Activated CD8-positive, alpha-beta T cell treated with anti-CD3 and anti-CD28 coated beads, Interleukin-2, amount 10 ng/mL, durations not matched to agents 7 days and 5 days (primary cell): Measurements from ENCODE around the gene COL4A1. TPM values are rescaled to one million over a fixed set of nuclear protein-coding genes. Genes with fewer than 3 reads are reported as not detected.

ENCODE experiments used
- ATAC-seq: fragments of 150-1000 bp; cut with Tn5 transposase; one replicate; pipeline ENCODE4 v1.10.0; 2021; ENCODE audit warnings: moderate library complexity
- CTCF ChIA-PET: fragments of 350-600 bp; sonication (Branson Sonifier 250); formaldehyde crosslinking; loops from one replicate; lab custom pipeline; 2021; ENCODE audit warnings: antibody characterized with exemption; lab: Charles Lee
- POLR2A ChIA-PET: fragments of 350-600 bp; sonication (Branson Sonifier 250); formaldehyde crosslinking; loops from one replicate; lab custom pipeline; 2021; ENCODE audit warnings: antibody characterized with exemption; lab: Charles Lee
- DNase-seq: peaks from one replicate; pipeline ENCODE4 v3.0.0-alpha.2; 2020
- H3K27ac Mint-ChIP-seq: one replicate; pipeline ENCODE4 v1.8.0; 2021; ENCODE audit warnings: mild to moderate bottlenecking, mixed read lengths
- H3K27me3 Mint-ChIP-seq: one replicate; pipeline ENCODE4 v1.8.0; 2021; ENCODE audit warnings: low read depth, mixed read lengths
- H3K36me3 Mint-ChIP-seq: one replicate; pipeline ENCODE4 v1.8.0; 2021; ENCODE audit warnings: low read depth, mixed read lengths
- H3K4me1 Mint-ChIP-seq: one replicate; pipeline ENCODE4 v1.8.0; 2021; ENCODE audit warnings: low read depth, mixed read lengths
- H3K4me3 Mint-ChIP-seq: one replicate; pipeline ENCODE4 v1.8.0; 2021; ENCODE audit warnings: mild to moderate bottlenecking, mixed read lengths
- H3K9me3 Mint-ChIP-seq: one replicate; pipeline ENCODE4 v1.8.0; 2022; ENCODE audit warnings: mixed read lengths; ENCODE audit not compliant: insufficient read depth
- total RNA-seq, 2 experiments: library from RNA; stranded (reverse); gene quantifications; one replicate each; pipeline ENCODE4 v1.2.3, GENCODE V29; 2021

The COL4A1 gene
- total RNA-seq, 2 experiments from 2014 or later: not detected

DNA sequence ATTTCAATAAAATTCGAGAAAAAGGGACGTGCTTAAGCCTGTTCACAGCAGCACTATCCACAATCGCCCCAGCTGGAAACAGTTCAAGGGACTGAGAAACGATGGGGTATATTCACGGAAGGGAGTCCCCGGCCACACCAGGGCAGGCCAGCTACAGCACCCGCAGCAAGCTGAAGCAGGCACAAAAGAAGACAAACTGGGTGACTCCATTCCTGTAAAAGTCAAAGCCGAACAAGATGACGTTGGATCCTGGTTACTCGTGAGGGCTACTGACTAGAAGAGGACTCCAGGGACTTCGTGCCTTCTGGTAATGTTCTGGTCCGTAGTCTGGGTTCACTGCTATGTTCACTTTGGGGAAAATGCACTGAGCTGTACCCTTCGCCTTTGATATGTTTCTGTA, 57.6 kb downstream of the COL4A1 start:
- ChIA-PET POLR2A (no interaction called here), CTCF (interaction anchor here (0.7 kb wide), 1 partner anchor 12 kb away, joined by 3 read pairs; no protein-coding TSS in a partner anchor)
- ATAC-seq (no peak), DNase-seq (no peak)
- Mint-ChIP-seq H3K4me3 (no peak overlapping the region), H3K4me1 (no peaks in the 10 kb centered on the region), H3K27ac (no peak overlapping the region), H3K27me3 (no peaks in the 10 kb centered on the region), H3K36me3 (no peaks in the 10 kb centered on the region), H3K9me3 (no peaks in the 10 kb centered on the region)

- ATAC-seq: no peak
- no peaks in the 10 kb centered on the region for H3K9me3 Mint-ChIP-seq
- ChIA-PET POLR2A (no interaction called here), CTCF (no interaction called here)
- no peak overlapping the region for H3K4me3 Mint-ChIP-seq
- H3K4me1 Mint-ChIP-seq: no peaks in the 10 kb centered on the region
- no peak overlapping the region for H3K27ac Mint-ChIP-seq
- no peaks in the 10 kb centered on the region for H3K36me3 Mint-ChIP-seq
- no peaks in the 10 kb centered on the region for H3K27me3 Mint-ChIP-seq
- no peak for DNase-seq
These were observed 58.4 kb downstream of the COL4A1 start for GRCh38 chr13:110248449-110249143.

DNA sequence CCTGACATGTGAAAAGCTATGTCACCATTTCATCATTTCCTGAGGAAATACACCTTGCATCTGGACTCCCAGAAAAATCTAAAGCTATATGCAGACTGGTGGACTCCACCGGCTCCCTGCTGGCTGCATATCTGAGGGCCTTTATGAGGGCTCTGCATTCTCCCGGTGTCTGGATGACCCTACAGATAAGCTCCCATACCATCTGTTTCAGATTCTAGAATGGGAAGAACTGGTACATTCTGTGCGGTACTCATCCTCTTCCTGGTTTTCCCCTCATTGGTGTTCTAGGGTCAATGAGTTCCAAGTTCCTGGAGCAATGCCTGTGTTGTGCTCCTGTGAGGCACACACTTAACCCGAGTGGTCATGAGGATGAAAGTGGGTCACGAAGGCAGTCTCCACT, 60.4 kb downstream of the COL4A1 start:
- no peaks in the 10 kb centered on the region for H3K4me1 Mint-ChIP-seq
- ChIA-PET CTCF (interaction anchor here (1.2 kb wide), 1 partner anchor 25 kb away, joined by 3 read pairs; no protein-coding TSS in a partner anchor), POLR2A (no interaction called here)
- ATAC-seq (no peak), DNase-seq (no peak)
- peaks cover 2% of the 10 kb centered on the region for H3K27me3 Mint-ChIP-seq
- H3K36me3 Mint-ChIP-seq: no peaks in the 10 kb centered on the region
- H3K4me3 Mint-ChIP-seq: no peak overlapping the region
- no peaks in the 10 kb centered on the region for H3K9me3 Mint-ChIP-seq
- H3K27ac Mint-ChIP-seq: no peak overlapping the region

DNA sequence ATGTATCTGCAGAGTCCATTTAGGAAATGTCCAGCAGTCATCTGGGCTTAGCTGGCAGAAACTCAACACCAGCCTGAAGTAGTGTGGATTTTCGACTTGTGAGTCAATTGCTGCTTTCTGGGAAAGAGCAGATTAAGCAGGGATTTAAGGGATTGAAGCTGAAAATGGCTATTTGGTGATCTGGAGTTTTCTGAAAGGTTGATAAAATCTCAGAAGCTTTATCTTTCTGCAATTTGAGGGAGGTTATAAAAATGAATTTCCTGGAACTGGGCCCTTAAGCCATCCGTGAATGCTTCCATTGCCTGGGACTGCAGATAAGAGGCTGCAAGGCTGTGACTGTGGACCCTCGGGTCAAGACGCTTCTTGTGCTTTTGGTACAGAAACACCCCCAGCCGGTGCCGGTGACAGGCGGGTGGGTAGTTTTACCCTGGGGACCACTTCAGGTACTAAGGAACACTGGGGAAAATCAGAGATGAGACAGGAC, 61.5 kb downstream of the COL4A1 start:
- no peak overlapping the region for H3K4me3 Mint-ChIP-seq
- H3K36me3 Mint-ChIP-seq: no peaks in the 10 kb centered on the region
- H3K27me3 Mint-ChIP-seq: peaks cover 2% of the 10 kb centered on the region
- no peak overlapping the region for H3K27ac Mint-ChIP-seq
- ChIA-PET CTCF (interaction anchor here (1.2 kb wide), 1 partner anchor 24 kb away, joined by 3 read pairs; no protein-coding TSS in a partner anchor), POLR2A (no interaction called here)
- DNase-seq: no peak
- no peaks in the 10 kb centered on the region for H3K9me3 Mint-ChIP-seq
- no peak for ATAC-seq
- no peaks in the 10 kb centered on the region for H3K4me1 Mint-ChIP-seq

GRCh38 chr13:110244976-110245375, 62.0 kb downstream of the COL4A1 start:
- Mint-ChIP-seq H3K27me3 (peaks cover 2% of the 10 kb centered on the region), H3K4me3 (no peak overlapping the region), H3K4me1 (no peaks in the 10 kb centered on the region), H3K27ac (no peak overlapping the region), H3K9me3 (no peaks in the 10 kb centered on the region), H3K36me3 (no peaks in the 10 kb centered on the region)
- ChIA-PET CTCF (no interaction called here), POLR2A (no interaction called here)
- DNase-seq (no peak), ATAC-seq (no peak)

GRCh38 chr13:110244071-110244830, 62.7 kb downstream of the COL4A1 start:
- DNase-seq (no peak), ATAC-seq (no peak)
- Mint-ChIP-seq H3K27ac (no peak overlapping the region), H3K4me1 (no peaks in the 10 kb centered on the region), H3K4me3 (no peak overlapping the region), H3K36me3 (no peaks in the 10 kb centered on the region), H3K9me3 (no peaks in the 10 kb centered on the region), H3K27me3 (peaks cover 6% of the 10 kb centered on the region)
- CTCF ChIA-PET: interaction anchor here (1.1 kb wide), 1 partner anchor 22 kb away, joined by 3 read pairs; no protein-coding TSS in a partner anchor
- POLR2A ChIA-PET: no interaction called here

DNA sequence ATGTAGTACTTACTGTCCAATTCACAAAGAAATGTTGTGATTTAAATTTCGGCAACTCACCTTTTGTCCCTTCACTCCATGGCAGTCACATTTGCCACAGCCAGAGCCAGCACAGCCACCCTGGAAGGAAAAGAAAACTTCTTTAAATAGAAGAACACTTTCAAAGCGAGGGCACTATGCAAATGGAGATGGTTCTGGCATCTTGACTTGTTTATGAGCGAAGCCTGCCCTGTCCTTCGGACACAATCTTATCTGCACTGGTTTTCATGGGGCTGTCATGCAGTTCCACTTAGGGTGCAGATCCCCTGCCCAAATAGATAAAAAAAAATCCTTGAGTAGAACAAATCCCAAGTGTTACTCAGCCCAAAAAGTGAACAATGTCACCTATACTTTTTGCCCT, 64.3 kb downstream of the COL4A1 start:
- ChIA-PET POLR2A (no interaction called here), CTCF (no interaction called here)
- H3K4me3 Mint-ChIP-seq: no peak overlapping the region
- H3K27me3 Mint-ChIP-seq: peaks cover 15% of the 10 kb centered on the region
- H3K27ac Mint-ChIP-seq: no peak overlapping the region
- ATAC-seq (no peak), DNase-seq (no peak)
- H3K9me3 Mint-ChIP-seq: no peaks in the 10 kb centered on the region
- no peaks in the 10 kb centered on the region for H3K36me3 Mint-ChIP-seq
- H3K4me1 Mint-ChIP-seq: no peaks in the 10 kb centered on the region

- Mint-ChIP-seq H3K9me3 (no peaks in the 10 kb centered on the region), H3K4me3 (no peak overlapping the region), H3K4me1 (no peaks in the 10 kb centered on the region), H3K27me3 (peaks cover 18% of the 10 kb centered on the region), H3K27ac (no peak overlapping the region), H3K36me3 (no peaks in the 10 kb centered on the region)
- ChIA-PET POLR2A (no interaction called here), CTCF (no interaction called here)
- ATAC-seq (no peak), DNase-seq (no peak)
These were observed 66.0 kb downstream of the COL4A1 start for GRCh38 chr13:110240943-110241342.

DNA sequence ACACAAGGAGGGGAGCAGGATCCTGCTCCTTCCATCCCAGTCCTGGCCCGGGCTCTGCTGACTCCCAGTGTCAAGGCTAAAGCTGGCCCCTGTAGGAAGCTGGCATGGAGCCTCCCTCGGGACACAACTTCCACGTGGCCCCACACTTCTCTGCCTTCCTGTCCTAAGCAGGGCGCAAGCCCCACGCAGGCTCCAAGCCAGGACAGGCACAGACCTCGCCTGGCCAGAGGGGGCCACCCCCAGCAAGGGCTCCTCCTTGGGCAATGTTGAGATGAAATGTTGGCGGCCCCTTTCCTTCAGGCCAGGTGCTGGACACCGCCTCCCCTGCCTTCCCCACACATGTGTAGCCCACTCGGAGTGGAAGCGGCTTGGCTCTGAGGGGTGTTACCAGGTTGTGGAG, 66.6 kb downstream of the COL4A1 start:
- Mint-ChIP-seq H3K9me3 (no peaks in the 10 kb centered on the region), H3K27ac (no peak overlapping the region), H3K27me3 (peaks cover 18% of the 10 kb centered on the region), H3K36me3 (no peaks in the 10 kb centered on the region), H3K4me3 (no peak overlapping the region), H3K4me1 (no peaks in the 10 kb centered on the region)
- no peak for ATAC-seq
- POLR2A ChIA-PET: no interaction called here
- no peak for DNase-seq
- CTCF ChIA-PET: no interaction called here

- ATAC-seq: no peak
- Mint-ChIP-seq H3K4me3 (no peak overlapping the region), H3K4me1 (no peaks in the 10 kb centered on the region), H3K27ac (no peak overlapping the region), H3K9me3 (no peaks in the 10 kb centered on the region), H3K27me3 (peaks cover 18% of the 10 kb centered on the region), H3K36me3 (no peaks in the 10 kb centered on the region)
- no peak for DNase-seq
- CTCF ChIA-PET: interaction anchor here (0.6 to 1.5 kb wide), 2 partner anchors 18 to 216 kb away, joined by 3 to 4 read pairs; no protein-coding TSS in a partner anchor
- POLR2A ChIA-PET: no interaction called here
These were observed 67.5 kb downstream of the COL4A1 start for GRCh38 chr13:110239280-110240125.

- ChIA-PET POLR2A (no interaction called here), CTCF (interaction anchor here (0.6 to 1.5 kb wide), 2 partner anchors 17 to 217 kb away, joined by 3 to 4 read pairs; no protein-coding TSS in a partner anchor)
- Mint-ChIP-seq H3K9me3 (no peaks in the 10 kb centered on the region), H3K4me3 (no peak overlapping the region), H3K27ac (no peak overlapping the region), H3K4me1 (no peaks in the 10 kb centered on the region), H3K27me3 (peaks cover 18% of the 10 kb centered on the region), H3K36me3 (no peaks in the 10 kb centered on the region)
- ATAC-seq (no peak), DNase-seq (no peak)
These were observed 68.2 kb downstream of the COL4A1 start for GRCh38 chr13:110238818-110239195.
